WTC11 (cell line): ENCODE results near the gene CHPT1.

Experiments
- AFF4 ChIP-seq: sonication (generic); formaldehyde crosslinking; IDR thresholded peaks from 2 replicates; pipeline ENCODE4 v1.8.1; 2023; ENCODE audit warnings: mild to moderate bottlenecking, missing genetic modification reagents, borderline replicate concordance
- CTCF ChIP-seq: fragments of 200-600 bp; IDR thresholded peaks from 2 replicates; pipeline ENCODE4 v1.8.0; 2022; ENCODE audit warnings: antibody characterized with exemption
- ELF4 ChIP-seq: sonication (generic); formaldehyde crosslinking; IDR thresholded peaks from 2 replicates; pipeline ENCODE4 v1.8.1; 2022; ENCODE audit warnings: low read depth, mild to moderate bottlenecking, moderate library complexity, missing genetic modification reagents
- EMX1 ChIP-seq: fragments of 250-450 bp; sonication (Bioruptor Pico); IDR thresholded peaks from 2 replicates; pipeline ENCODE4 v1.8.0; 2021; ENCODE audit warnings: mild to moderate bottlenecking
- GABPB1 ChIP-seq: sonication (generic); formaldehyde crosslinking; IDR thresholded peaks from 2 replicates; pipeline ENCODE4 v1.8.1; 2023; ENCODE audit warnings: mild to moderate bottlenecking, missing genetic modification reagents
- MAX ChIP-seq: sonication (generic); formaldehyde crosslinking; IDR thresholded peaks from 2 replicates; pipeline ENCODE4 v1.8.0; 2022; ENCODE audit warnings: mild to moderate bottlenecking, missing genetic modification reagents
- PRDM15 ChIP-seq: sonication (generic); formaldehyde crosslinking; IDR thresholded peaks from 2 replicates; pipeline ENCODE4 v1.8.0; 2022; ENCODE audit warnings: missing genetic modification reagents
- PRRX2 ChIP-seq: fragments of 250-450 bp; sonication (Bioruptor Pico); IDR thresholded peaks from 2 replicates; pipeline ENCODE4 v1.8.0; 2021; ENCODE audit warnings: mild to moderate bottlenecking
- SP1 ChIP-seq: sonication (generic); formaldehyde crosslinking; conservative IDR thresholded peaks from 2 replicates; pipeline ENCODE4 v1.8.1; 2022; ENCODE audit warnings: missing genetic modification reagents
- TEAD1 ChIP-seq: sonication (generic); formaldehyde crosslinking; IDR thresholded peaks from 2 replicates; pipeline ENCODE4 v1.8.0; 2022; ENCODE audit warnings: mild to moderate bottlenecking, missing genetic modification reagents
- TEAD4 ChIP-seq: sonication (generic); formaldehyde crosslinking; IDR thresholded peaks from 2 replicates; pipeline ENCODE4 v1.8.0; 2022; ENCODE audit warnings: mild to moderate bottlenecking, missing genetic modification reagents
- USF1 ChIP-seq: sonication (generic); formaldehyde crosslinking; IDR thresholded peaks from 2 replicates; pipeline ENCODE4 v1.8.0; 2022; ENCODE audit warnings: mild to moderate bottlenecking, missing genetic modification reagents
- USF2 ChIP-seq: sonication (generic); formaldehyde crosslinking; IDR thresholded peaks from 2 replicates; pipeline ENCODE4 v1.8.1; 2023; ENCODE audit warnings: mild to moderate bottlenecking, missing genetic modification reagents, moderate library complexity
- ZSCAN18 ChIP-seq: fragments of 250-450 bp; sonication (Bioruptor Pico); IDR thresholded peaks from 2 replicates; pipeline ENCODE4 v2.1.2; 2022; ENCODE audit warnings: mild to moderate bottlenecking, moderate library complexity

GRCh38 chr12:101648195-101648594 lies 49.2 kb upstream of the CHPT1 start:
- TF ChIP-seq USF1 (CRISPR knock-in tag) (no peak), MAX (CRISPR knock-in tag) (no peak), PRDM15 (no peak), GABPB1 (CRISPR knock-in tag) (no peak), CTCF (no peak), SP1 (no peak), TEAD1 (CRISPR knock-in tag) (no peak), AFF4 (CRISPR knock-in tag) (no peak), EMX1 (CRISPR knock-in tag) (no peak), PRRX2 (CRISPR knock-in tag) (no peak), USF2 (CRISPR knock-in tag) (no peak), ELF4 (CRISPR knock-in tag) (no peak), TEAD4 (CRISPR knock-in tag) (no peak), ZSCAN18 (no peak)
